ENCODE results near the gene ENG. TPM values are rescaled to one million over a fixed set of nuclear protein-coding genes. Genes with fewer than 3 reads are reported as not detected.
"Not testable (repeated sequence)": the region's sequence is repeated elsewhere in the genome, so short reads cannot be mapped to it uniquely, and the experiment has no call there.

ENG gene
- total RNA-seq, 1 donor from 2014 or later, result 3.3 TPM

- Mint-ChIP-seq H3K9me3 (no peaks in the 10 kb centered on the region), H3K27ac (ENCODE audit: unreplicated experiment) (no peak overlapping the region), H3K36me3 (ENCODE audit: low read depth) (peaks cover 2% of the 10 kb centered on the region), H3K4me3 (no peak overlapping the region), H3K4me1 (peaks cover 3% of the 10 kb centered on the region), H3K27me3 (ENCODE audit: low read depth) (no peaks in the 10 kb centered on the region)
- DNase-seq (ENCODE audit: low read depth, low spot score), result no peak
- TF ChIP-seq CTCF (conservative IDR thresholded peaks at IDR 0.05), result no peak
These were observed 5.5 kb downstream of the ENG start for GRCh38 chr9:127848756-127849504.

GRCh38 chr9:127847833-127848755, 6.4 kb downstream of the ENG start:
- Mint-ChIP-seq H3K36me3 (ENCODE audit: low read depth) (peaks cover 2% of the 10 kb centered on the region), H3K9me3 (no peaks in the 10 kb centered on the region), H3K27me3 (ENCODE audit: low read depth) (no peaks in the 10 kb centered on the region), H3K4me3 (no peak overlapping the region), H3K4me1 (no peaks in the 10 kb centered on the region), H3K27ac (ENCODE audit: unreplicated experiment) (no peak overlapping the region)
- no peak for DNase-seq (ENCODE audit: low read depth, low spot score)
- no peak for TF ChIP-seq CTCF (conservative IDR thresholded peaks at IDR 0.05)

GRCh38 chr9:127847178-127847510, 7.3 kb downstream of the ENG start:
- Mint-ChIP-seq H3K4me3 (no peak overlapping the region), H3K27me3 (ENCODE audit: low read depth) (no peaks in the 10 kb centered on the region), H3K4me1 (no peaks in the 10 kb centered on the region), H3K36me3 (ENCODE audit: low read depth) (peaks cover 2% of the 10 kb centered on the region), H3K27ac (ENCODE audit: unreplicated experiment) (no peak overlapping the region), H3K9me3 (no peaks in the 10 kb centered on the region)
- no peak for TF ChIP-seq CTCF (conservative IDR thresholded peaks at IDR 0.05)
- no peak for DNase-seq (ENCODE audit: low read depth, low spot score)

GRCh38 chr9:127846443-127847177, 7.8 kb downstream of the ENG start:
- no peak for TF ChIP-seq CTCF (conservative IDR thresholded peaks at IDR 0.05)
- Mint-ChIP-seq H3K9me3 (no peaks in the 10 kb centered on the region), H3K27me3 (ENCODE audit: low read depth) (no peaks in the 10 kb centered on the region), H3K4me1 (no peaks in the 10 kb centered on the region), H3K36me3 (ENCODE audit: low read depth) (peaks cover 2% of the 10 kb centered on the region), H3K4me3 (no peak overlapping the region), H3K27ac (ENCODE audit: unreplicated experiment) (no peak overlapping the region)
- no peak for DNase-seq (ENCODE audit: low read depth, low spot score)

GRCh38 chr9:127845619-127846018, 8.8 kb downstream of the ENG start:
- not testable (repeated sequence) for H3K27ac Mint-ChIP-seq (ENCODE audit: unreplicated experiment); H3K27me3 Mint-ChIP-seq (ENCODE audit: low read depth); DNase-seq (ENCODE audit: low read depth, low spot score); H3K36me3 Mint-ChIP-seq (ENCODE audit: low read depth); H3K9me3 Mint-ChIP-seq; H3K4me1 Mint-ChIP-seq; H3K4me3 Mint-ChIP-seq
